Measurements from ENCODE around the gene IFT22. TPM values are rescaled to one million over a fixed set of nuclear protein-coding genes. Genes with fewer than 3 reads are reported as not detected.
"Not testable (repeated sequence)": the region's sequence is repeated elsewhere in the genome, so short reads cannot be mapped to it uniquely, and the experiment has no call there.

The IFT22 gene
- total RNA-seq, 2 experiments from 2014 or later, result 5.4 to 6.8 TPM

DNA sequence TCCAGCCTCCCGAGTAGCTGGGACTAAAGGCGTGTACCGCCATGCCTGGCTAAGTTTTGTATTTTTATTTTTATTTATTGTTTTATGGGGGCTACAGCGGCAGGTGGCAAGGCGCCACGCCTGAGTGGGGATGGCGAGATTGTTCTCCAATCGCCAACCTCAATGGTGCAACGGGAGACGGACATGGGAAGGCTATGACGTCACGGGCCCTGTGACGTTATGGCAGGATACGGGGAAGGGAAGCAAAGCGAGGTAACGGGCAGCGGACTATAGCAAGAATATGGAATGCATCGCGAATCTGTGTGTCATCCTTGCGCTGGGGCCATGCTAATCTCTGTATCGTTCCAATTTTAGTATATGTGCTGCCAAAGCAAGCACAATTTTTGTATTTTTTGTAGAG is 51.9 kb downstream of the IFT22 start:
- H3K36me3 Mint-ChIP-seq (ENCODE audit: low read depth), result no peaks in the 10 kb centered on the region
- no peaks in the 10 kb centered on the region for H3K9me3 Mint-ChIP-seq
- CTCF ChIA-PET, result interaction anchor here (1.0 kb wide), 1 partner anchor 142 kb away, joined by 3 read pairs; no protein-coding TSS in a partner anchor
- H3K4me3 Mint-ChIP-seq, result no peak overlapping the region
- H3K27me3 Mint-ChIP-seq (ENCODE audit: low read depth), result peaks cover 5% of the 10 kb centered on the region
- no peak overlapping the region for H3K27ac Mint-ChIP-seq
- no peaks in the 10 kb centered on the region for H3K4me1 Mint-ChIP-seq (ENCODE audit: low read depth)
- no peak for DNase-seq
- intact Hi-C loops (cut with micrococcal nuclease), result no loop called here

DNA sequence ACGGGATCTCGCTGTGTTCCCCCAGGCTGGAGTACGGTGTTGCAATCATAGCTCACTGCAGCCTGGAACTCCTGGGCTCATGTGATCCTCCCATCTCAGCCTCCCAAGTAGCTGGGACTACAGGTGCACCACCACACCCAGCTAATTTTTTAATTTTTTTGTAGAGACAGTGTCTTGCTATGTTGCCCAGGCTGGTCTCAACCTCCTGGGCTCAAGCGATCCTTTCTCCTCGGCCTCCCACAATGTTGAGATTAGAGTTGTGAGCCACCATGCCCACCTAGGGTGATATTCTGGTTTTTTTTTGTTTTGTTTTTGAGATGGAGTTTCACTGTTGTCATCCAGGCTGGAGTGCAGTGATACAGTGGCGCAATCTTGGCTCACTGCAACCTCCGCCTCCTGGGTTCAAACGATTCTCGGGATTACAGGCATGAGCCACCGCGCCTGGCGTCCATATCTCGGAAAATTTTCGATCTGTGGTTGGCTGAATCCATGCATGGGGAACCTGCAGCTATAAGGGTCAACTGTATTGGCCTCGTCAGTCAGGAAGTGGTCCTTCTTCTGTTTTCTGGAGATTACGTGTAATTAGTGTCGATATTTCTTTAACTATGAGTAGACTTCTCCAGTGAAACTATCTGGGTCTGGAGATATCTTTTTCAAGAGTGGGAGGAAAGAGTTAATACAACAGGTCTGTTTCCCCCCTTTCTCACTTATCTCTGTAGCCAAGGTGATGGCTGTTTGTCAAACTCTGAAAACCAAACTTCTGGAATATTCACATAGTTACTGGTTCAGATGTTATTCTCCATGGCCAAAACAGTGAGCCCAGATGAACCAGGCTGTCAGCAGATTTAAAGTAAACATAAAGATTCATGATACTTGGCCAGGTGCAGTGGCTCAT is 55.7 kb downstream of the IFT22 start:
- Mint-ChIP-seq H3K36me3 (ENCODE audit: low read depth) (no peaks in the 10 kb centered on the region), H3K4me3 (no peak overlapping the region), H3K9me3 (no peaks in the 10 kb centered on the region), H3K4me1 (ENCODE audit: low read depth) (no peaks in the 10 kb centered on the region), H3K27ac (no peak overlapping the region), H3K27me3 (ENCODE audit: low read depth) (no peaks in the 10 kb centered on the region)
- CTCF ChIA-PET, result interaction anchor here (0.7 kb wide), 1 partner anchor 74 kb away, joined by 4 read pairs; no protein-coding TSS in a partner anchor
- intact Hi-C loops (cut with micrococcal nuclease), result no loop called here
- DNase-seq, result no peak

DNA sequence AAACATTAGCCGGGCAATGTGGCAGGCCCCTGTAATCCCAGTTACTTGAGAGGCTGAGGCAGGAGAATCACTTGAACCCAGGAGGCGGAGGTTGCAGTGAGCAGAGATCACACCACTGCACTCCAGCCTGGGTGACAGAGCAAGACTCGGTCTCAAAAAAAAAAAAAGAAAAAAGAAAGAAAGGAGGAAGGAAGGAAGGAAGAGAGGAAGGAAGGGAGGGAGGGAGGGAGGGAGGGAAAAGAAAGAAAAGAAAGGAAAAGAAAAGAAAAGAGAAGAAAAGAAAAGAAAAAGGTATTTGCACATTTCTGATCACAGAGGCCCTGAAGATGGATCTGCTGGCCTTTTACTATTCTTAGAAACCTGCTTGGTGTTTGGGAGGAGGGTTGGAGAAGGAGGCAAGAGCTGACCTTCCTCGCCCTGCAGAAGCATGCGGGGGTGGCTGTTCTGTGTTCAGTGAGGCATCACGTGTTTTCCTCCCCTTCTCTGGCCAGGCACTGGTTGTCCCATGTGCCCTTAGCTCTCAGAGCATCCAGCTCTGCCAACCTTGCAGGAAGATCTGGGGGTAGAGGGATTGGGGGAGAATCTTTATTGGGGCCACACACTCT is 57.4 kb downstream of the IFT22 start:
- H3K36me3 Mint-ChIP-seq (ENCODE audit: low read depth); DNase-seq; H3K4me3 Mint-ChIP-seq; H3K27ac Mint-ChIP-seq; H3K9me3 Mint-ChIP-seq; H3K4me1 Mint-ChIP-seq (ENCODE audit: low read depth); CTCF ChIA-PET; intact Hi-C loops (cut with micrococcal nuclease); H3K27me3 Mint-ChIP-seq (ENCODE audit: low read depth): not testable (repeated sequence)

Other genes starting within 250 kb of the IFT22 start
- gene TRIM56, start 236.3 kb downstream of the IFT22 start, total RNA-seq, result 10 to 100 TPM; 41.4 to 41.7 TPM
- under 1 TPM in 1 of 2 experiments, not detected in 1; 0.07 TPM for gene SERPINE1, start 194.7 kb downstream of the IFT22 start, total RNA-seq
- gene AP1S1, start 167.3 kb downstream of the IFT22 start, total RNA-seq, result 10 to 100 TPM; 40.6 to 43.5 TPM
- gene VGF, start 156.2 kb downstream of the IFT22 start, total RNA-seq, result not detected
- gene NAT16, start 141.5 kb downstream of the IFT22 start, total RNA-seq, result not detected
- not detected for gene MOGAT3, start 120.8 kb downstream of the IFT22 start, total RNA-seq
- 10 to 100 TPM; 18.8 to 19.7 TPM for gene PLOD3, start 104.2 kb downstream of the IFT22 start, total RNA-seq
- gene ZNHIT1, start 103.6 kb downstream of the IFT22 start, total RNA-seq, result 10 to 100 TPM; 31.7 to 35.3 TPM
- gene CLDN15, start 84.0 kb downstream of the IFT22 start, total RNA-seq, result 10 to 100 TPM in 1 of 2 experiments, 1 to 10 TPM in 1; 9.8 to 11.1 TPM
- 10 to 100 TPM; 84.2 to 84.3 TPM for gene FIS1, start 76.7 kb downstream of the IFT22 start, total RNA-seq
- not detected for gene COL26A1, start 41.1 kb upstream of the IFT22 start, total RNA-seq

Measured in activated naive CD4-positive, alpha-beta T cell treated with anti-CD3 and anti-CD28 coated beads for 36 hours (primary cell).